ENCODE results near the gene PTPRG. TPM values are rescaled to one million over a fixed set of nuclear protein-coding genes. Genes with fewer than 3 reads are reported as not detected.

Gene PTPRG
- total RNA-seq, 1 donor from 2014 or later, result 11.1 TPM

DNA sequence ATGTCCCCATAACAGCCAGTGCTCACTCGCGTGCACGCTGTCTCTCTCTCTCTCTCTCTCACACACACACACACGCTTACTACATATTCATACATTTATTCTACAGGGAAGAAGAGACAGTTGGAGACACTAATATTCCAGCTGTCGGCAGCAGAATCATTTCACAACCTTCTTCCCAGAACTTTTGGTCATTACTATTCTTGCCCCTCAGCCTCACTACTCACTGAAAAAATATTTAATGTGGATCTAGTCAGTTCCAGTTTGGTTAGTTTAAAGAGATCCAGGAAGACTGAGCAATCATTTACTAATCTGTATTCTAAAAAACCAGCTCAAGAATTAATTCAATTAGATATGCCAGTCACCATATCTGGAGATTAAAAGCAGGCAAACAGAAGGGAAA, 394.9 kb downstream of the PTPRG start:
- H3K4me3 ChIP-seq (ENCODE audit: low read depth, low read length), result no peak overlapping the region
- TF ChIP-seq, protein P1, sequence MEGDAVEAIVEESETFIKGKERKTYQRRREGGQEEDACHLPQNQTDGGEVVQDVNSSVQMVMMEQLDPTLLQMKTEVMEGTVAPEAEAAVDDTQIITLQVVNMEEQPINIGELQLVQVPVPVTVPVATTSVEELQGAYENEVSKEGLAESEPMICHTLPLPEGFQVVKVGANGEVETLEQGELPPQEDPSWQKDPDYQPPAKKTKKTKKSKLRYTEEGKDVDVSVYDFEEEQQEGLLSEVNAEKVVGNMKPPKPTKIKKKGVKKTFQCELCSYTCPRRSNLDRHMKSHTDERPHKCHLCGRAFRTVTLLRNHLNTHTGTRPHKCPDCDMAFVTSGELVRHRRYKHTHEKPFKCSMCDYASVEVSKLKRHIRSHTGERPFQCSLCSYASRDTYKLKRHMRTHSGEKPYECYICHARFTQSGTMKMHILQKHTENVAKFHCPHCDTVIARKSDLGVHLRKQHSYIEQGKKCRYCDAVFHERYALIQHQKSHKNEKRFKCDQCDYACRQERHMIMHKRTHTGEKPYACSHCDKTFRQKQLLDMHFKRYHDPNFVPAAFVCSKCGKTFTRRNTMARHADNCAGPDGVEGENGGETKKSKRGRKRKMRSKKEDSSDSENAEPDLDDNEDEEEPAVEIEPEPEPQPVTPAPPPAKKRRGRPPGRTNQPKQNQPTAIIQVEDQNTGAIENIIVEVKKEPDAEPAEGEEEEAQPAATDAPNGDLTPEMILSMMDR (IDR thresholded peaks at IDR 0.05; ENCODE audit: insufficient read depth, low read length, severe bottlenecking), result no peak
- no peaks in the 10 kb centered on the region for H3K36me3 ChIP-seq (ENCODE audit: control insufficient read depth, insufficient read depth, low read length)
- no peaks in the 10 kb centered on the region for H3K27me3 ChIP-seq (ENCODE audit: control insufficient read depth, insufficient read depth, low read length)
- no peak for FAIRE-seq
- peak; percentile 81 for DNase-seq (ENCODE audit: low read depth)

DNA sequence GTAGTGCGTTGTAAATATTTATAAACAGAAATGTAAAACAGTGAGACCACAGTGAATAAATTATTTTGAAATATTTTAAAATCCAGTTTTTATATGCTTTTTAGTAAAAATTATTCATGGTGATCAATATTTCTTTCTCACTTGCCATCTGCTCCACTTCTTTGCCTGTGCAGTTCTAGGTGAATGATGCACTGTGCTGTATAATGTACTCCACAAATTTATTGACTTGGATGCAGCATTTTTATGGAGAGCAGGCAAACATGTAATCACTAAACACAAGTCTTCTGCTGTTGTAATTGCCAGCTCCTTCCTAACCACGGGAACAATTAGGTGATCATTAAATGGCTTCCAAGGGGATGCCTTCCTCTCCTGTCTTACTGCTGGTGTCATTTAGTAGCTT, 395.9 kb downstream of the PTPRG start:
- no peak for FAIRE-seq
- no peaks in the 10 kb centered on the region for H3K36me3 ChIP-seq (ENCODE audit: control insufficient read depth, insufficient read depth, low read length)
- no peak overlapping the region for H3K4me3 ChIP-seq (ENCODE audit: low read depth, low read length)
- DNase-seq (ENCODE audit: low read depth), result no peak
- no peaks in the 10 kb centered on the region for H3K27me3 ChIP-seq (ENCODE audit: control insufficient read depth, insufficient read depth, low read length)
- TF ChIP-seq, protein P1 (IDR thresholded peaks at IDR 0.05; ENCODE audit: insufficient read depth, low read length, severe bottlenecking), result no peak

DNA sequence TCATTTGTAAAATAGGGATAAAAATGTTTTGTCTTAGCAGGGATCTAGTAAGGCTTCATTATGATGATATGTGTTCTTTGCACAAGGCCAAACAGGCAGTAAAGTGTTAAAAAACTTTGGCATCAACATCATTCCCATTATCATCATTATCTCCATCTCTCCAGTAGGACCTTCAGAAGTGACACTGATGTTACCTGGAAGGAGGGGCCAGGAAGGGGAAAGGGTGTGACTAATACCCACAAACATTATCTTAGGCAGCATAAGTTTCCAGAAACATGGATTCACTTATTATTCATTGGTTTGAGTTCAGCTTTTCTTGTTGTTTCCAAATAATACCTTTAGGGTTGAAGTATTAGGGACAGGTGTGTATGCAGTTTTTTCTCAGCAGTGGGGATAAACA, 399.6 kb downstream of the PTPRG start:
- Histone ChIP-seq H3K36me3 (ENCODE audit: control insufficient read depth, insufficient read depth, low read length) (no peaks in the 10 kb centered on the region), H3K27me3 (ENCODE audit: control insufficient read depth, insufficient read depth, low read length) (no peaks in the 10 kb centered on the region), H3K4me3 (ENCODE audit: low read depth, low read length) (no peak overlapping the region)
- FAIRE-seq (no peak), DNase-seq (ENCODE audit: low read depth) (peak; percentile 53)
- TF ChIP-seq, protein P1 (IDR thresholded peaks at IDR 0.05; ENCODE audit: insufficient read depth, low read length, severe bottlenecking), result no peak

DNA sequence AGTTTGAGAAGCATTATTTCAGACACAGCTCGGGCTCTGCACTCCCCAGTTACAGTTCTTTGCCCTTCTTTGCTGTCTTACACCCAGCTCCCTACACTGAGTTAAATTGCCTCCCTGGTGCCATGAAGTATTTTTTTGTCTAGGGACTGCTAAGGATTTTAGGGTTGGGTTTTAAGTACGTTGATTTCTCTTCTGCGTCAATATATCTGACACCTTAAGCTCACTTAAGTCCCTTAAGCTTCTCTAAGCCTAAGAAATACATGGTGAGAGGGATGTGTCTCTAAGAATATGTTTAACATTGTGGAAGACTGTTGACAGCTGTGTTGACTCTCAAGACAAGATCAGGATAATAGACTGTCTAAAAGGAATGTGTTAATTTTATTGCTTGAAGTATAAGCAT, 400.5 kb downstream of the PTPRG start:
- no peak for DNase-seq (ENCODE audit: low read depth)

DNA sequence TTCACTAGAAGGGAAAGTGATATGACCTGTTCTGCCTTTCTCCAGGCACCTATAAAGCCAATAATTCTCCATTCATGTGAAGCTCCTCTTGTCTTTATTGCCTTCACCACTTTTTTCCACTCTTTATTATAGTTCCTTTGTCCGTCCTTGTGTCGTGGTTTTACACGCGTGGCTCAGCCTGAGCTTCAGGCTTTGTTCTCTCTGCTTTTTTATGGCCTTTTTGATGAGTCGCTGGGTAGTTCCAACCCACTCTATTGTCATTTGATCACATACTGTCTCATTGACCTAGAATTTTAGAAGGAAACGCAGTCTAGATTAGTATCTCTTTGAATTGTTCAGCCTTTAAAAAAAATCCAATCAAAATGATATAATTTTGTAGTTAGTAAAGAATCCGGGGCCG, 403.2 kb downstream of the PTPRG start:
- DNase-seq (ENCODE audit: low read depth) (no peak), FAIRE-seq (no peak)
- Histone ChIP-seq H3K4me3 (ENCODE audit: low read depth, low read length) (no peak overlapping the region), H3K27me3 (ENCODE audit: control insufficient read depth, insufficient read depth, low read length) (no peaks in the 10 kb centered on the region), H3K36me3 (ENCODE audit: control insufficient read depth, insufficient read depth, low read length) (no peaks in the 10 kb centered on the region)
- TF ChIP-seq, protein P1 (IDR thresholded peaks at IDR 0.05; ENCODE audit: insufficient read depth, low read length, severe bottlenecking), result no peak

More for the DNA sequence above, 400.5 kb downstream of the PTPRG start:
- H3K27me3 ChIP-seq (ENCODE audit: control insufficient read depth, insufficient read depth, low read length), result no peaks in the 10 kb centered on the region
- no peak overlapping the region for H3K4me3 ChIP-seq (ENCODE audit: low read depth, low read length)
- FAIRE-seq, result no peak
- no peaks in the 10 kb centered on the region for H3K36me3 ChIP-seq (ENCODE audit: control insufficient read depth, insufficient read depth, low read length)
- TF ChIP-seq, protein P1 (IDR thresholded peaks at IDR 0.05; ENCODE audit: insufficient read depth, low read length, severe bottlenecking), result no peak

DNA sequence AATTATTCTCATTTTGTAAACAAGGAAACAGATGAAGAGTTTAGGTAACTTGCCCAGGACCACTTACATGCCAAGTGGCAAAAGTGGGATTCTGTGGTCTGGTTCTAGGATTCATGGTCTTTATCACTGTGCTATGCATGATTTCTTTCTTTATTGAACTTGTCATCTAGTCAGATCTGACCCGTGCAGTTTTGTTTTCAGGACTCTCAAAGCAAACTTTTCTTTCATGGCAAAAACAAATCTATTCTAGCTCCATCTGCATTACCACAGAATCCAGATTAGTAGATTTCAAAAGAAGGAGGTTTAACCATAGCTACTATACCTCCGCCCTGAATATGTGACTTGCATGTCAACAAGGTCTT, 404.4 kb downstream of the PTPRG start:
- H3K27me3 ChIP-seq (ENCODE audit: control insufficient read depth, insufficient read depth, low read length), result no peaks in the 10 kb centered on the region
- H3K4me3 ChIP-seq (ENCODE audit: low read depth, low read length), result no peak overlapping the region
- FAIRE-seq, result no peak
- TF ChIP-seq, protein P1 (IDR thresholded peaks at IDR 0.05; ENCODE audit: insufficient read depth, low read length, severe bottlenecking), result no peak
- DNase-seq (ENCODE audit: low read depth), result no peak
- H3K36me3 ChIP-seq (ENCODE audit: control insufficient read depth, insufficient read depth, low read length), result no peaks in the 10 kb centered on the region
